MCF 10A (cell line): ENCODE results near the gene ADGRF3. TPM values are rescaled to one million over a fixed set of nuclear protein-coding genes. Genes with fewer than 3 reads are reported as not detected.

Experiments
- BruUV-seq: library from RNA; stranded (reverse); fragments of 400-500 nt; replicated peaks from 2 replicates; lab custom pipeline; 2021; lab: Mats Ljungman, UMichigan
- CTCF ChIA-PET: fragments of 300-600 bp; sonication (Branson Sonifier 250); formaldehyde crosslinking; extraction: SDS; loops from one replicate; lab custom pipeline; 2021; ENCODE audit warnings: antibody characterized with exemption, inconsistent platforms; lab: Yijun Ruan, JAX
- POLR2A ChIA-PET: fragments of 300-600, 350-650 bp; sonication (Branson Sonifier 250); formaldehyde crosslinking; extraction: SDS; loops from one replicate; lab custom pipeline; 2020; ENCODE audit warnings: antibody characterized with exemption, inconsistent platforms; lab: Yijun Ruan, JAX
- DNase-seq: peaks from one replicate; pipeline ENCODE4 v3.0.0-alpha.2; 2018; ENCODE audit not compliant: unreplicated experiment
- H3K27ac Mint-ChIP-seq: one replicate; pipeline ENCODE4 v1.8.0; 2022; ENCODE audit warnings: mild to moderate bottlenecking, low read depth, mixed read lengths; ENCODE audit not compliant: unreplicated experiment
- H3K27me3 Mint-ChIP-seq: one replicate; pipeline ENCODE4 v1.8.0; 2022; ENCODE audit warnings: mixed read lengths; ENCODE audit not compliant: insufficient read depth, unreplicated experiment
- H3K36me3 Mint-ChIP-seq: one replicate; pipeline ENCODE4 v1.8.0; 2022; ENCODE audit warnings: mild to moderate bottlenecking, moderate library complexity, mixed read lengths; ENCODE audit not compliant: insufficient read depth, unreplicated experiment
- H3K4me1 Mint-ChIP-seq: one replicate; pipeline ENCODE4 v1.8.0; 2022; ENCODE audit warnings: mixed read lengths; ENCODE audit not compliant: insufficient read depth, unreplicated experiment
- H3K4me3 Mint-ChIP-seq: one replicate; pipeline ENCODE4 v1.8.0; 2022; ENCODE audit warnings: mild to moderate bottlenecking, moderate library complexity, mixed read lengths; ENCODE audit not compliant: unreplicated experiment
- H3K9me3 Mint-ChIP-seq: one replicate; pipeline ENCODE4 v1.8.0; 2022; ENCODE audit warnings: mixed read lengths; ENCODE audit not compliant: unreplicated experiment
- intact Hi-C: fragments of 100-400 bp; cut with micrococcal nuclease; formaldehyde crosslinking; loops from 2 replicates; pipeline ENCODE4 v1.14.1; 2022
- total RNA-seq: library from RNA; stranded (reverse); gene quantifications from 2 replicates; pipeline ENCODE4 v1.2.3, GENCODE V29; 2022
- TF ChIP-seq, protein P1 (sequence below): fragments of 200-600 bp; IDR thresholded peaks from one replicate; pipeline ENCODE4 v1.8.0; 2022; ENCODE audit warnings: antibody characterized with exemption, mild to moderate bottlenecking; ENCODE audit not compliant: unreplicated experiment

ADGRF3 gene
- total RNA-seq, 1 experiment from 2014 or later: not detected

DNA sequence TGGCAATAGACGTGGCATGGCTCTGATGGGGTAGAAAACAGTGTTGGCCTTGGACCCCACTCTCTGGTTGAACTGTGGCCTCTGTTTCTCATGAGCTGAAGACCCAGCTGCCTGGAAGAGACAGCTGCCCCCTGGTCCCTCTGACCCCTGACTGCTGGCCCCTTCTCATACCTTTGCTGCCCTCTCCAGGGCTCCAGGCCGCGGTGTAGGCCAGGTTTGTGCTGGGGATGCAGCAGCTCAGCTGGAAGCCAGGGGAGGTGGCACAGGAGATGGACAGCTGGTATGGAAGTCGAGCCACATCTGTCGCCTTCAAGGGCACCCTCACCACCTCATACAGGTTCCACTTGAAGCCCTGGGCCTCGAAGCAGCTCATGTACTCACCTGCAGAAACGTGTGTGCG, 32.3 kb downstream of the ADGRF3 start:
- Mint-ChIP-seq H3K9me3 (no peaks in the 10 kb centered on the region), H3K36me3 (no peaks in the 10 kb centered on the region), H3K27ac (no peak overlapping the region), H3K4me3 (no peak overlapping the region), H3K4me1 (no peaks in the 10 kb centered on the region), H3K27me3 (no peaks in the 10 kb centered on the region)
- ChIA-PET POLR2A (interaction anchor here (1.2 to 1.4 kb wide), 2 partner anchors 9 to 68 kb away, joined by 3 to 7 read pairs; no protein-coding TSS in a partner anchor), CTCF (interaction anchor here (0.5 to 0.8 kb wide), 3 partner anchors 23 to 87 kb away, joined by 3 to 4 read pairs (median 3); no protein-coding TSS in a partner anchor)
- no peak for DNase-seq
- BruUV-seq: no TSS peak
- intact Hi-C loops: no loop called here
- TF ChIP-seq, protein P1, sequence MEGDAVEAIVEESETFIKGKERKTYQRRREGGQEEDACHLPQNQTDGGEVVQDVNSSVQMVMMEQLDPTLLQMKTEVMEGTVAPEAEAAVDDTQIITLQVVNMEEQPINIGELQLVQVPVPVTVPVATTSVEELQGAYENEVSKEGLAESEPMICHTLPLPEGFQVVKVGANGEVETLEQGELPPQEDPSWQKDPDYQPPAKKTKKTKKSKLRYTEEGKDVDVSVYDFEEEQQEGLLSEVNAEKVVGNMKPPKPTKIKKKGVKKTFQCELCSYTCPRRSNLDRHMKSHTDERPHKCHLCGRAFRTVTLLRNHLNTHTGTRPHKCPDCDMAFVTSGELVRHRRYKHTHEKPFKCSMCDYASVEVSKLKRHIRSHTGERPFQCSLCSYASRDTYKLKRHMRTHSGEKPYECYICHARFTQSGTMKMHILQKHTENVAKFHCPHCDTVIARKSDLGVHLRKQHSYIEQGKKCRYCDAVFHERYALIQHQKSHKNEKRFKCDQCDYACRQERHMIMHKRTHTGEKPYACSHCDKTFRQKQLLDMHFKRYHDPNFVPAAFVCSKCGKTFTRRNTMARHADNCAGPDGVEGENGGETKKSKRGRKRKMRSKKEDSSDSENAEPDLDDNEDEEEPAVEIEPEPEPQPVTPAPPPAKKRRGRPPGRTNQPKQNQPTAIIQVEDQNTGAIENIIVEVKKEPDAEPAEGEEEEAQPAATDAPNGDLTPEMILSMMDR: peak; percentile 17

GRCh38 chr2:26313446-26313845, 33.1 kb downstream of the ADGRF3 start:
- DNase-seq: no peak
- Mint-ChIP-seq H3K9me3 (no peaks in the 10 kb centered on the region), H3K27me3 (no peaks in the 10 kb centered on the region), H3K4me3 (no peak overlapping the region), H3K36me3 (no peaks in the 10 kb centered on the region), H3K4me1 (no peaks in the 10 kb centered on the region), H3K27ac (no peak overlapping the region)
- TF ChIP-seq, protein P1: no peak
- intact Hi-C loops: no loop called here
- ChIA-PET POLR2A (interaction anchor here (0.9 to 1.4 kb wide), 3 partner anchors 8 to 69 kb away, joined by 3 to 7 read pairs (median 3); partner anchors contain the start of gene HADHA), CTCF (interaction anchor here (0.7 to 0.8 kb wide), 2 partner anchors 9 to 27 kb away, joined by 4 to 5 read pairs; no protein-coding TSS in a partner anchor)
- BruUV-seq: no TSS peak

- intact Hi-C loops: no loop called here
- DNase-seq: no peak
- Mint-ChIP-seq H3K27ac (no peak overlapping the region), H3K27me3 (no peaks in the 10 kb centered on the region), H3K36me3 (no peaks in the 10 kb centered on the region), H3K4me3 (no peak overlapping the region), H3K9me3 (no peaks in the 10 kb centered on the region), H3K4me1 (no peaks in the 10 kb centered on the region)
- ChIA-PET POLR2A (interaction anchor here (0.9 to 1.4 kb wide), 2 partner anchors 9 to 12 kb away, joined by 3 read pairs; no protein-coding TSS in a partner anchor), CTCF (no interaction called here)
- no TSS peak for BruUV-seq
- TF ChIP-seq, protein P1: no peak
Measured at GRCh38 chr2:26312471-26312870, 34.1 kb downstream of the ADGRF3 start.

DNA sequence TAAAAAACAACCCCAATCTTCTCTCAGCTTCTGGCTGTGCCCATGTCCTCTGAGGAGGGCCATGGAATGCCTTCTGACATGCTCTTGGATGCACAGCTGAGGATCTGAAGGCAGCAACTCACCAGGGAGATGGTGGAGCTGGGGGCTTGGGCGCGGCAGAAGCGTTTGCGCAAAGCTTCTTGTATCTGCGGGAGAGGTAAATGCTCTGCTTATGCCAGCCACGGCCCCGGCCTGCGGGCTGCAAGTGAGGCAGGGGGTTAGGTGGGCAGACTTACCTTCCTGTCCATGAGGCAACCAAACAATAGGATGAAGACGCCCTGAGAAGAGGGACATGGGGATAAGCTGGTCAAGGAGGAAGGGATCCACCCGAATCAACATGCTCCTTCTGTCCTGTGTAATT, 36.7 kb downstream of the ADGRF3 start:
- ChIA-PET CTCF (interaction anchor here (1.2 kb wide), 1 partner anchor 35 kb away, joined by 4 read pairs; no protein-coding TSS in a partner anchor), POLR2A (interaction anchor here (0.6 to 1.4 kb wide), 4 partner anchors 10 to 317 kb away, joined by 3 to 5 read pairs (median 4); partner anchors contain the start of gene SELENOI)
- Mint-ChIP-seq H3K27me3 (no peaks in the 10 kb centered on the region), H3K4me3 (no peak overlapping the region), H3K27ac (no peak overlapping the region), H3K9me3 (no peaks in the 10 kb centered on the region), H3K4me1 (no peaks in the 10 kb centered on the region), H3K36me3 (no peaks in the 10 kb centered on the region)
- TF ChIP-seq, protein P1: no peak
- DNase-seq: no peak
- BruUV-seq: no TSS peak
- intact Hi-C loops: no loop called here
